ENCODE measurements around the gene DNAJB14.

Gene DNAJB14

DNA sequence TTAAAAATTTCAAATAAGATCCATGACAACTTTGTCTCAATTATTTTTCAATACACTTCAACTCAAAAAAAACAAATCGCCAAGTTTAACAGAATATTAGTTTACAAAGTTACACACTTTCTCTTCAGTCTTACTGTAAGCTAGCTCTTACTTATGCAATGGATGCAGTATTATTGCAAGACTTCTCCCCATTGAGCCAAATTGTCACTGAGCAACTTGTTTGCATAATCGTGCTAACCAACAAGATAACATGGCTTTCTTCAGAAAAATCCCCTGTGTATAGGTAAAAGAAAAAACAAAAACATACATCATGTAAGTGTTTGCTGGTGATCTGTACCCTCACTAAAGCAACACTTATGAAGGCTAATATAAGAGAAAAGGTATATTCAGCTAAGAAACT is 18.9 kb downstream of the DNAJB14 start:
- Histone ChIP-seq H3K4me1 (no peaks in the 10 kb centered on the region), H3K9ac (no peak overlapping the region), H3K4me3 (ENCODE audit: low read depth, low read length) (no peak overlapping the region), H3K27ac (no peak overlapping the region), H3K36me3 (ENCODE audit: control insufficient read depth, insufficient read depth, low read length) (no peaks in the 10 kb centered on the region), H3K9me3 (ENCODE audit: control insufficient read depth, low read length) (peaks cover 2% of the 10 kb centered on the region), H3K79me2 (peaks cover 18% of the 10 kb centered on the region), H2AFZ (no peak overlapping the region), H3K27me3 (ENCODE audit: control insufficient read depth, insufficient read depth, low read length) (no peaks in the 10 kb centered on the region), H3K4me2 (ENCODE audit: low read length) (no peak overlapping the region)
- TF ChIP-seq, protein P1, sequence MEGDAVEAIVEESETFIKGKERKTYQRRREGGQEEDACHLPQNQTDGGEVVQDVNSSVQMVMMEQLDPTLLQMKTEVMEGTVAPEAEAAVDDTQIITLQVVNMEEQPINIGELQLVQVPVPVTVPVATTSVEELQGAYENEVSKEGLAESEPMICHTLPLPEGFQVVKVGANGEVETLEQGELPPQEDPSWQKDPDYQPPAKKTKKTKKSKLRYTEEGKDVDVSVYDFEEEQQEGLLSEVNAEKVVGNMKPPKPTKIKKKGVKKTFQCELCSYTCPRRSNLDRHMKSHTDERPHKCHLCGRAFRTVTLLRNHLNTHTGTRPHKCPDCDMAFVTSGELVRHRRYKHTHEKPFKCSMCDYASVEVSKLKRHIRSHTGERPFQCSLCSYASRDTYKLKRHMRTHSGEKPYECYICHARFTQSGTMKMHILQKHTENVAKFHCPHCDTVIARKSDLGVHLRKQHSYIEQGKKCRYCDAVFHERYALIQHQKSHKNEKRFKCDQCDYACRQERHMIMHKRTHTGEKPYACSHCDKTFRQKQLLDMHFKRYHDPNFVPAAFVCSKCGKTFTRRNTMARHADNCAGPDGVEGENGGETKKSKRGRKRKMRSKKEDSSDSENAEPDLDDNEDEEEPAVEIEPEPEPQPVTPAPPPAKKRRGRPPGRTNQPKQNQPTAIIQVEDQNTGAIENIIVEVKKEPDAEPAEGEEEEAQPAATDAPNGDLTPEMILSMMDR (IDR thresholded peaks at IDR 0.05), result no peak

DNA sequence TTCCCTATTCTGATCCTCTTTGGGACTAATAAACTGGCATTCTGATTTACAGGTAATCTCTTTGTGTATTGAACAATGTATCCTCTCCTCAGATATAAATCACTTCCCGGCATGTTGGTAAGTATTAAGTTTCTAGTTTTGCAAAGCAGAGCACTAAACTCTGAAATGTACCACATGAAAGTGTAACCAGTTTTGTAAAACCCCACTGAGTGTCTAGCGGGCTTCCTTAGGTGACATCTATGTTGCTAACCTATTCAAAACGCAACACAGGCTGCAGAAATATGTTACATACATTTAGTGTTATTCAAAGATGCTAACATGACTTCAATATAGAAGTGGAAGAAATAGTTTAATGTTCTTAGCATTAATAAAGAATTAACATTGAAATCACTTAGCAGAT is 25.2 kb downstream of the DNAJB14 start:
- no peak overlapping the region for H3K4me3 ChIP-seq (ENCODE audit: low read depth, low read length)
- no peaks in the 10 kb centered on the region for H3K27me3 ChIP-seq (ENCODE audit: control insufficient read depth, insufficient read depth, low read length)
- no peak overlapping the region for H3K9ac ChIP-seq
- H3K9me3 ChIP-seq (ENCODE audit: control insufficient read depth, low read length), result no peaks in the 10 kb centered on the region
- no peak overlapping the region for H2AFZ ChIP-seq
- H3K79me2 ChIP-seq, result peaks cover 5% of the 10 kb centered on the region
- H3K4me2 ChIP-seq (ENCODE audit: low read length), result no peak overlapping the region
- no peaks in the 10 kb centered on the region for H3K36me3 ChIP-seq (ENCODE audit: control insufficient read depth, insufficient read depth, low read length)
- no peak overlapping the region for H3K27ac ChIP-seq
- TF ChIP-seq, protein P1 (IDR thresholded peaks at IDR 0.05), result no peak
- no peaks in the 10 kb centered on the region for H3K4me1 ChIP-seq

DNA sequence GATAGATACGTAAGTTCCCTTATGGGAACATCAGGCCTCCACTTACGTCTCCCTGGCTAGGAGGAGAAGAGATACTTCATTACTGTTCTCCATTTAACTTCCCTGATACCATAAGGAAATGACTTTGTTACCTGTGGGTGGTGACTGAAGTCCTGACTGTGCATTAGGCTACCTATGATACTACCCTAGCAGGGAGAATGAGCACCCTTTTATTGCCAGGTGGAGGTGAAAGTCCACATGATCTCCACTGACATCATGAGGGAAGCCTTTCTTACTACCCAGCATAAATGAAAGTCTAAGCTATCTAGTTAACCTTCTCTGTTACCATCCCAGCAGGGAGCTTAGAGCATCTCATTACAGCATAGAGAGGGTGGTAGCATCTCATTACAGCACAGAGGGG is 27.8 kb downstream of the DNAJB14 start:
- TF ChIP-seq, protein P1 (IDR thresholded peaks at IDR 0.05), result no peak
- Histone ChIP-seq H3K9ac (no peak overlapping the region), H3K4me3 (ENCODE audit: low read depth, low read length) (no peak overlapping the region), H3K27ac (no peak overlapping the region), H3K4me1 (no peaks in the 10 kb centered on the region), H3K9me3 (ENCODE audit: control insufficient read depth, low read length) (no peaks in the 10 kb centered on the region), H2AFZ (no peak overlapping the region), H3K36me3 (ENCODE audit: control insufficient read depth, insufficient read depth, low read length) (no peaks in the 10 kb centered on the region), H3K79me2 (peaks cover 2% of the 10 kb centered on the region), H3K4me2 (ENCODE audit: low read length) (no peak overlapping the region), H3K27me3 (ENCODE audit: control insufficient read depth, insufficient read depth, low read length) (no peaks in the 10 kb centered on the region)

DNA sequence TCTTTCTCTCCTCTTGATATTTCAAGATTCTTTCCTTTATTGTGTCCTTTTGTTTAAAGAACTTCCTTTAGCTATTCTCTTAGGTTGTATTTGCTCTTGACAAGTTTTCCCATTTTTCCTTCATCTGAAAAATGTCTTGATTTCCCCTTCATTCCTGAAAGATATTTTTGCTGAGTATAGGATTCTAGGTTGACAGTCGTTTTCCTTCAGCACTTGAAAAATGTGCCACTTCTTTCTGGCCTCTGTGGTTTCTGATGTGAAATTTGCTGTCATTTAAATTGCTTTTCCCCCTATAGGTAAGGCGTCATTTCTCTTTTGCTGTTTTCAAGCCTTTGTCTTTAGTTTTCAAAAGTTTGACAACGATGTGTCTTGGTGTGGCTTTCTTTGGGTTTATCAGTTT is 28.8 kb downstream of the DNAJB14 start:
- Histone ChIP-seq H3K4me2 (ENCODE audit: low read length) (no peak overlapping the region), H3K9ac (no peak overlapping the region), H3K36me3 (ENCODE audit: control insufficient read depth, insufficient read depth, low read length) (no peaks in the 10 kb centered on the region), H3K27ac (no peak overlapping the region), H3K79me2 (peaks cover 2% of the 10 kb centered on the region), H2AFZ (no peak overlapping the region), H3K4me1 (no peaks in the 10 kb centered on the region), H3K4me3 (ENCODE audit: low read depth, low read length) (no peak overlapping the region), H3K27me3 (ENCODE audit: control insufficient read depth, insufficient read depth, low read length) (no peaks in the 10 kb centered on the region), H3K9me3 (ENCODE audit: control insufficient read depth, low read length) (no peaks in the 10 kb centered on the region)
- TF ChIP-seq, protein P1 (IDR thresholded peaks at IDR 0.05), result no peak

DNA sequence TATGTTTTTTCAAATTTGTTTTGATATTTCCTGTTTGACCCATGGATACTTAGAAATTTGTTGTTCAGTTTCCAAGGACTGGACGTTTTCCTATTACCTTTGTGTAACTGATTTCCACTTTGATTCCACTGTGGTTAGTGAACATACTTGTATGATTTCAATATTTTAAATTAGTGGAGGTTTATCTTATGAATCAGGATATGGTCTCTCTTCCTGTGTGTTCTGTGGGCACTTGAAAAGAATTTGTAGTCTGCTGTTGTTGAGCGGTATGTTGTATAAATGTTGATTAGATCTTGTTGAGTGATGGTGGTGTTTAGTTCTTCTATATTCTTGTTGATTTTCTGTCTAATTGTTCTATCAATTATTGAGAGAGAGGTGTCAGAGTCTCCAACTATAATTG is 31.0 kb downstream of the DNAJB14 start:
- Histone ChIP-seq H3K4me3 (ENCODE audit: low read depth, low read length) (no peak overlapping the region), H3K36me3 (ENCODE audit: control insufficient read depth, insufficient read depth, low read length) (no peaks in the 10 kb centered on the region), H3K79me2 (peaks cover 2% of the 10 kb centered on the region), H3K27me3 (ENCODE audit: control insufficient read depth, insufficient read depth, low read length) (no peaks in the 10 kb centered on the region), H3K9ac (no peak overlapping the region), H3K4me1 (no peaks in the 10 kb centered on the region), H2AFZ (no peak overlapping the region), H3K9me3 (ENCODE audit: control insufficient read depth, low read length) (no peaks in the 10 kb centered on the region), H3K4me2 (ENCODE audit: low read length) (no peak overlapping the region), H3K27ac (no peak overlapping the region)
- TF ChIP-seq, protein P1 (IDR thresholded peaks at IDR 0.05), result no peak
